ENCODE data around the gene ARHGAP26.

DNA sequence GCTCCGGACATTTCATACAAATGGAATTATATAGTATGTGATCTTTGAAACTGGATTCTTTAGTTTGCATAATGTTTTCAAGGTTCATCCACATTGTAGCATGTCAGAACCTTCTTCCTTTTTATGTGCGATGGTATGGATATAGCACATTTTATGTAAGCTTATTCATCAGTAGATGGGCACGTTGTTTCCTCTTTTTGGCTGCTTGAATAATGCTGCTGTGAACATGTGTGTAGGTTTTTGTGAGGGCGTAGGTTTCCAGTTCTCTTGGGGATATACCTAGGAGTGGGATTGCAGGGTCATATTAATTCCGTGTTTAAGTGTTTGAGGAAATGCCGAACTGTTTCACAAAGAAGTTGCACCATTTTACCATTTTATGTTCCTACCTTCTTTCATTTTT lies 445.5 kb downstream of the ARHGAP26 start:
- TF ChIP-seq, protein P1, sequence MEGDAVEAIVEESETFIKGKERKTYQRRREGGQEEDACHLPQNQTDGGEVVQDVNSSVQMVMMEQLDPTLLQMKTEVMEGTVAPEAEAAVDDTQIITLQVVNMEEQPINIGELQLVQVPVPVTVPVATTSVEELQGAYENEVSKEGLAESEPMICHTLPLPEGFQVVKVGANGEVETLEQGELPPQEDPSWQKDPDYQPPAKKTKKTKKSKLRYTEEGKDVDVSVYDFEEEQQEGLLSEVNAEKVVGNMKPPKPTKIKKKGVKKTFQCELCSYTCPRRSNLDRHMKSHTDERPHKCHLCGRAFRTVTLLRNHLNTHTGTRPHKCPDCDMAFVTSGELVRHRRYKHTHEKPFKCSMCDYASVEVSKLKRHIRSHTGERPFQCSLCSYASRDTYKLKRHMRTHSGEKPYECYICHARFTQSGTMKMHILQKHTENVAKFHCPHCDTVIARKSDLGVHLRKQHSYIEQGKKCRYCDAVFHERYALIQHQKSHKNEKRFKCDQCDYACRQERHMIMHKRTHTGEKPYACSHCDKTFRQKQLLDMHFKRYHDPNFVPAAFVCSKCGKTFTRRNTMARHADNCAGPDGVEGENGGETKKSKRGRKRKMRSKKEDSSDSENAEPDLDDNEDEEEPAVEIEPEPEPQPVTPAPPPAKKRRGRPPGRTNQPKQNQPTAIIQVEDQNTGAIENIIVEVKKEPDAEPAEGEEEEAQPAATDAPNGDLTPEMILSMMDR (IDR thresholded peaks at IDR 0.05; ENCODE audit: low read depth, low read length, missing input control) = no peak
- no peak for TF ChIP-seq SP1 (IDR thresholded peaks at IDR 0.05)
- TF ChIP-seq, protein P2, sequence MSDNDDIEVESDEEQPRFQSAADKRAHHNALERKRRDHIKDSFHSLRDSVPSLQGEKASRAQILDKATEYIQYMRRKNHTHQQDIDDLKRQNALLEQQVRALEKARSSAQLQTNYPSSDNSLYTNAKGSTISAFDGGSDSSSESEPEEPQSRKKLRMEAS (IDR thresholded peaks at IDR 0.05) = no peak
- TF ChIP-seq JUND (IDR thresholded peaks at IDR 0.05) = no peak
- TF ChIP-seq YY1 (IDR thresholded peaks at IDR 0.05) = no peak
- TF ChIP-seq RAD21 (IDR thresholded peaks at IDR 0.05) = no peak
- TF ChIP-seq, protein P3, sequence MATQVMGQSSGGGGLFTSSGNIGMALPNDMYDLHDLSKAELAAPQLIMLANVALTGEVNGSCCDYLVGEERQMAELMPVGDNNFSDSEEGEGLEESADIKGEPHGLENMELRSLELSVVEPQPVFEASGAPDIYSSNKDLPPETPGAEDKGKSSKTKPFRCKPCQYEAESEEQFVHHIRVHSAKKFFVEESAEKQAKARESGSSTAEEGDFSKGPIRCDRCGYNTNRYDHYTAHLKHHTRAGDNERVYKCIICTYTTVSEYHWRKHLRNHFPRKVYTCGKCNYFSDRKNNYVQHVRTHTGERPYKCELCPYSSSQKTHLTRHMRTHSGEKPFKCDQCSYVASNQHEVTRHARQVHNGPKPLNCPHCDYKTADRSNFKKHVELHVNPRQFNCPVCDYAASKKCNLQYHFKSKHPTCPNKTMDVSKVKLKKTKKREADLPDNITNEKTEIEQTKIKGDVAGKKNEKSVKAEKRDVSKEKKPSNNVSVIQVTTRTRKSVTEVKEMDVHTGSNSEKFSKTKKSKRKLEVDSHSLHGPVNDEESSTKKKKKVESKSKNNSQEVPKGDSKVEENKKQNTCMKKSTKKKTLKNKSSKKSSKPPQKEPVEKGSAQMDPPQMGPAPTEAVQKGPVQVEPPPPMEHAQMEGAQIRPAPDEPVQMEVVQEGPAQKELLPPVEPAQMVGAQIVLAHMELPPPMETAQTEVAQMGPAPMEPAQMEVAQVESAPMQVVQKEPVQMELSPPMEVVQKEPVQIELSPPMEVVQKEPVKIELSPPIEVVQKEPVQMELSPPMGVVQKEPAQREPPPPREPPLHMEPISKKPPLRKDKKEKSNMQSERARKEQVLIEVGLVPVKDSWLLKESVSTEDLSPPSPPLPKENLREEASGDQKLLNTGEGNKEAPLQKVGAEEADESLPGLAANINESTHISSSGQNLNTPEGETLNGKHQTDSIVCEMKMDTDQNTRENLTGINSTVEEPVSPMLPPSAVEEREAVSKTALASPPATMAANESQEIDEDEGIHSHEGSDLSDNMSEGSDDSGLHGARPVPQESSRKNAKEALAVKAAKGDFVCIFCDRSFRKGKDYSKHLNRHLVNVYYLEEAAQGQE (IDR thresholded peaks at IDR 0.05) = no peak
- no peak for TF ChIP-seq GABPA (IDR thresholded peaks at IDR 0.05 in 1 of 2, conservative IDR thresholded peaks at IDR 0.05 in 1 of 2)
- TF ChIP-seq, protein P4, sequence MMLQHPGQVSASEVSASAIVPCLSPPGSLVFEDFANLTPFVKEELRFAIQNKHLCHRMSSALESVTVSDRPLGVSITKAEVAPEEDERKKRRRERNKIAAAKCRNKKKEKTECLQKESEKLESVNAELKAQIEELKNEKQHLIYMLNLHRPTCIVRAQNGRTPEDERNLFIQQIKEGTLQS (IDR thresholded peaks at IDR 0.05) = no peak
- TF ChIP-seq TAF1 (conservative IDR thresholded peaks at IDR 0.05) = no peak
- TF ChIP-seq, protein P5, sequence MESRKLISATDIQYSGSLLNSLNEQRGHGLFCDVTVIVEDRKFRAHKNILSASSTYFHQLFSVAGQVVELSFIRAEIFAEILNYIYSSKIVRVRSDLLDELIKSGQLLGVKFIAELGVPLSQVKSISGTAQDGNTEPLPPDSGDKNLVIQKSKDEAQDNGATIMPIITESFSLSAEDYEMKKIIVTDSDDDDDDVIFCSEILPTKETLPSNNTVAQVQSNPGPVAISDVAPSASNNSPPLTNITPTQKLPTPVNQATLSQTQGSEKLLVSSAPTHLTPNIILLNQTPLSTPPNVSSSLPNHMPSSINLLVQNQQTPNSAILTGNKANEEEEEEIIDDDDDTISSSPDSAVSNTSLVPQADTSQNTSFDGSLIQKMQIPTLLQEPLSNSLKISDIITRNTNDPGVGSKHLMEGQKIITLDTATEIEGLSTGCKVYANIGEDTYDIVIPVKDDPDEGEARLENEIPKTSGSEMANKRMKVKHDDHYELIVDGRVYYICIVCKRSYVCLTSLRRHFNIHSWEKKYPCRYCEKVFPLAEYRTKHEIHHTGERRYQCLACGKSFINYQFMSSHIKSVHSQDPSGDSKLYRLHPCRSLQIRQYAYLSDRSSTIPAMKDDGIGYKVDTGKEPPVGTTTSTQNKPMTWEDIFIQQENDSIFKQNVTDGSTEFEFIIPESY (IDR thresholded peaks at IDR 0.05) = no peak

All from liver (tissue), 3 donors.